ENCODE results near the gene SLC3A2.
A peak's percentile ranks its signal among the peaks of the same experiment; 100 is the strongest.

The SLC3A2 gene

DNA sequence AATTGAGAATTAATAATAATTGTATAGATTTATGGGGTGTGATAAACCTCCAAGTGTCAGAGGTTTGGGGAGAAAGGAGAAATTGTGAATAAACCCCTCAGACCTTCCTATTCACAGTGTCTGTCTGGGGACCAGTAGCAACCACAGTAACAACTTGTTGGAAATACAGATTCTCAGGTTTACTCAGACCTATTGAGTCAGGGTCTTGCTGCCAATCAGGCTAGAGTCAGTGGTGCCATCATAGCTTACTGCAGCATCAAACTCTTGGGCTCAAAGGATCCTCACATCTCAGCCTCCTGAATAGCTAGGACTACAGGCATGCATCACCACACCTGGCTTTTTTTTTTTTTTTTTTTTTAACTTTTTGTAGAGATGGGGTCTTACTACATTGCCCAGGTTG, 17.3 kb downstream of the SLC3A2 start:
- DNase-seq (ENCODE audit: low spot score) = no peak
- CTCF ChIA-PET = no interaction called here
- no peak for TF ChIP-seq CTCF (conservative IDR thresholded peaks at IDR 0.05; ENCODE audit: low read depth)
- POLR2A ChIA-PET (ENCODE audit: low non-redundant PET) = no interaction called here
- no peak overlapping the region for H3K27ac ChIP-seq

- TF ChIP-seq CTCF (conservative IDR thresholded peaks at IDR 0.05; ENCODE audit: low read depth) = no peak
- ChIA-PET POLR2A (ENCODE audit: low non-redundant PET) (no interaction called here), CTCF (interaction anchor here (0.6 to 6.2 kb wide), 2 partner anchors 87 to 119 kb away, joined by 3 to 129 read pairs; no protein-coding TSS in a partner anchor)
- H3K27ac ChIP-seq = no peak overlapping the region
- DNase-seq (ENCODE audit: low spot score) = no peak
These were observed 22.2 kb downstream of the SLC3A2 start for GRCh38 chr11:62902932-62903331.

DNA sequence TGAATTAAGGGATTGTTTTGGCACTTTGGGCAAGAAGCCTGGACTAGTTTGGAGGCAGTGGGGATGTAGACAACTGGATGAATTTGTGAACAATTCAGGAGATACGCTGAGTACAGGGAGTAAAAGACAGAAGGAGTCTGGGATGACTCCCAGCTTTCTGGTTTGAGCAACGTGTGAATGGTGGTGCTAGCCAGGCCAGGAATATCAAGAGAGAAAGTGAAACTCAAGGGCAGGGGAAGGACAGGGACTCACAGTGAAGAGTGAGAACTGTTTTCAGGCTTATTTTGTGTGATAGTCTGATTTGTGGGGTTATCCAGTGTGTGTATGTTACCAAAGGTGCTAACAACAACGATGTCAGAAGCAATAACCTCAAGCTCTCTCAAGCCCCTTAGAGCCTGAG, 24.6 kb downstream of the SLC3A2 start:
- ChIA-PET POLR2A (ENCODE audit: low non-redundant PET) (no interaction called here), CTCF (interaction anchor here (0.5 to 6.2 kb wide), 23 partner anchors 9 to 308 kb away, joined by 3 to 129 read pairs (median 4); partner anchors contain the start of gene STX5)
- no peak for TF ChIP-seq CTCF (conservative IDR thresholded peaks at IDR 0.05; ENCODE audit: low read depth)
- no peak for DNase-seq (ENCODE audit: low spot score)
- no peak overlapping the region for H3K27ac ChIP-seq

- TF ChIP-seq CTCF (conservative IDR thresholded peaks at IDR 0.05; ENCODE audit: low read depth) = peak; percentile 98
- H3K27ac ChIP-seq = no peak overlapping the region
- ChIA-PET CTCF (interaction anchor here (0.5 to 6.2 kb wide), 27 partner anchors 10 to 308 kb away, joined by 3 to 129 read pairs (median 4); partner anchors contain the start of gene STX5), POLR2A (ENCODE audit: low non-redundant PET) (no interaction called here)
- DNase-seq (ENCODE audit: low spot score) = peak; percentile 79
These were observed 25.3 kb downstream of the SLC3A2 start for GRCh38 chr11:62905927-62906531.

DNA sequence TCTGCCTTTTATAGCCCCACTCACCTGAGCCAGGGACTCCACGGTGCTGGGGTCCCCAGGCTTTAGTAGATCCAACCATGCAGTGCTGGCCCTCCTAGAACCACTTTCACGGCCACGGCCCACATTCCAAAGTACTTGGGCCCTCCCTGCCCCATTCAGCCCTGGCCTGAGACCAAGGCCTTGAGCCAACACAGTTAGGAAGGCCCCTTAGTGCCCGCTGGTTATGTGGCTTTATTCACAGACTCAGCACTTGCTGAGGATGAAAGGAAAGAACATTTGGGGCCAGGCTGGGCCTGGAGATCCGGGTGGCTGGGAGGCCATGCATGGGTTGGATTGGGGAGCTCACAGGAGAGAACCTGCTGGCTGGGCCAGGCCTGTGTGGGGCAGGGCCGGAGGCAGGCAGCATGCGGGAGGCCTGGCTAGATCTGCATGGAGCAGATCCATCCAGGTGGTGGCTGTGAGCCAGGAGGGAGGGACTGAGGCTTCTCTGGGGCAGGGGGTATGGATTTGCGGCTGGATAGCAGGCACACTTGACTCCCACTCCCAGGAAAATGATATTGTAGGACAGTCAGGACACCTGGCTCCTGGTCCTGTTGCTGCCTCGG, 27.9 kb downstream of the SLC3A2 start:
- no peak for TF ChIP-seq CTCF (conservative IDR thresholded peaks at IDR 0.05; ENCODE audit: low read depth)
- H3K27ac ChIP-seq = no peak overlapping the region
- CTCF ChIA-PET = interaction anchor here (0.5 to 6.2 kb wide), 5 partner anchors 113 to 1614 kb away, joined by 3 to 129 read pairs (median 4); partner anchors contain the start of gene VWCE
- no peak for DNase-seq (ENCODE audit: low spot score)
- POLR2A ChIA-PET (ENCODE audit: low non-redundant PET) = no interaction called here

GRCh38 chr11:62909107-62909894, 28.6 kb downstream of the SLC3A2 start:
- TF ChIP-seq CTCF (conservative IDR thresholded peaks at IDR 0.05; ENCODE audit: low read depth) = peak; percentile 40
- POLR2A ChIA-PET (ENCODE audit: low non-redundant PET) = no interaction called here
- CTCF ChIA-PET = interaction anchor here (0.5 to 1.0 kb wide), 4 partner anchors 113 to 1614 kb away, joined by 3 to 5 read pairs (median 4); partner anchors contain the start of gene VWCE
- no peak overlapping the region for H3K27ac ChIP-seq
- peak; percentile 76 for DNase-seq (ENCODE audit: low spot score)

Measured in RWPE1 (cell line).